Measurements from ENCODE around the gene TBC1D20. TPM values are rescaled to one million over a fixed set of nuclear protein-coding genes. Genes with fewer than 3 reads are reported as not detected.

TBC1D20 gene
- total RNA-seq, 6 experiments from 2014 or later = 36.7 to 47.0 (median 42.1) TPM

- H3K36me3 Mint-ChIP-seq (ENCODE audit: low read depth) = peaks cover 38% of the 10 kb centered on the region
- DNase-seq = no peak
- H3K4me3 Mint-ChIP-seq = no peak overlapping the region
- H3K9me3 Mint-ChIP-seq = no peaks in the 10 kb centered on the region
- H3K27ac Mint-ChIP-seq = peak overlapping the region; percentile 55; the same call in 1 of the 2 replicates
- no peak for TF ChIP-seq CTCF (IDR thresholded peaks at IDR 0.05)
- H3K4me1 Mint-ChIP-seq (ENCODE audit: low read depth) = peaks cover 26% of the 10 kb centered on the region
- no peaks in the 10 kb centered on the region for H3K27me3 Mint-ChIP-seq (ENCODE audit: insufficient read depth)
Observed at GRCh38 chr20:444117-444516, 18.2 kb downstream of the TBC1D20 start.

GRCh38 chr20:443223-443775 lies 19.0 kb downstream of the TBC1D20 start:
- no peaks in the 10 kb centered on the region for H3K9me3 Mint-ChIP-seq
- H3K36me3 Mint-ChIP-seq (ENCODE audit: low read depth) = peaks cover 44% of the 10 kb centered on the region
- H3K4me1 Mint-ChIP-seq (ENCODE audit: low read depth) = peaks cover 26% of the 10 kb centered on the region
- no peak overlapping the region for H3K4me3 Mint-ChIP-seq
- TF ChIP-seq CTCF (IDR thresholded peaks at IDR 0.05) = no peak
- no peaks in the 10 kb centered on the region for H3K27me3 Mint-ChIP-seq (ENCODE audit: insufficient read depth)
- no peak for DNase-seq
- H3K27ac Mint-ChIP-seq = peak overlapping the region; percentile 17; the same call in 1 of the 2 replicates

- no peaks in the 10 kb centered on the region for H3K27me3 Mint-ChIP-seq (ENCODE audit: insufficient read depth)
- DNase-seq = no peak
- no peak overlapping the region for H3K27ac Mint-ChIP-seq
- peaks cover 49% of the 10 kb centered on the region for H3K36me3 Mint-ChIP-seq (ENCODE audit: low read depth)
- no peak overlapping the region for H3K4me3 Mint-ChIP-seq
- no peak for TF ChIP-seq CTCF (IDR thresholded peaks at IDR 0.05)
- H3K9me3 Mint-ChIP-seq = no peaks in the 10 kb centered on the region
- peaks cover 23% of the 10 kb centered on the region for H3K4me1 Mint-ChIP-seq (ENCODE audit: low read depth)
Observed at GRCh38 chr20:440636-441035, 21.7 kb downstream of the TBC1D20 start.

- Mint-ChIP-seq H3K27ac (no peak overlapping the region), H3K4me3 (no peak overlapping the region), H3K36me3 (ENCODE audit: low read depth) (peaks cover 48% of the 10 kb centered on the region), H3K27me3 (ENCODE audit: insufficient read depth) (no peaks in the 10 kb centered on the region), H3K4me1 (ENCODE audit: low read depth) (peaks cover 18% of the 10 kb centered on the region), H3K9me3 (no peaks in the 10 kb centered on the region)
- no peak for DNase-seq
- TF ChIP-seq CTCF (IDR thresholded peaks at IDR 0.05) = no peak
Observed at GRCh38 chr20:440148-440547, 22.2 kb downstream of the TBC1D20 start.

GRCh38 chr20:438571-439469 lies 23.5 kb downstream of the TBC1D20 start:
- no peak for DNase-seq
- Mint-ChIP-seq H3K36me3 (ENCODE audit: low read depth) (peaks cover 36% of the 10 kb centered on the region), H3K27ac (no peak overlapping the region), H3K4me3 (no peak overlapping the region), H3K27me3 (ENCODE audit: insufficient read depth) (no peaks in the 10 kb centered on the region; the same call in 1 of the 2 replicates), H3K9me3 (no peaks in the 10 kb centered on the region), H3K4me1 (ENCODE audit: low read depth) (peaks cover 13% of the 10 kb centered on the region; the same call in 1 of the 2 replicates)
- no peak for TF ChIP-seq CTCF (IDR thresholded peaks at IDR 0.05)
